ENCODE results near the gene PCDHA5.
"Not testable (repeated sequence)": the region's sequence is repeated elsewhere in the genome, so short reads cannot be mapped to it uniquely, and the experiment has no call there.

GRCh38 chr5:140822969-140823368 is 1.6 kb downstream of the PCDHA5 start:
- not testable (repeated sequence) for TF ChIP-seq CTCF (conservative IDR thresholded peaks at IDR 0.05 in 1 of 2, IDR thresholded peaks at IDR 0.05 in 1 of 2; ENCODE audit: extremely low read depth in 1 of 2, insufficient read depth in 1 of 2, low read depth in 1 of 2, low read length in 2 of 2); EZH2 (IDR thresholded peaks at IDR 0.05; ENCODE audit: borderline replicate concordance, low read length)
